Measurements from ENCODE around the gene ADAP2.

DNA sequence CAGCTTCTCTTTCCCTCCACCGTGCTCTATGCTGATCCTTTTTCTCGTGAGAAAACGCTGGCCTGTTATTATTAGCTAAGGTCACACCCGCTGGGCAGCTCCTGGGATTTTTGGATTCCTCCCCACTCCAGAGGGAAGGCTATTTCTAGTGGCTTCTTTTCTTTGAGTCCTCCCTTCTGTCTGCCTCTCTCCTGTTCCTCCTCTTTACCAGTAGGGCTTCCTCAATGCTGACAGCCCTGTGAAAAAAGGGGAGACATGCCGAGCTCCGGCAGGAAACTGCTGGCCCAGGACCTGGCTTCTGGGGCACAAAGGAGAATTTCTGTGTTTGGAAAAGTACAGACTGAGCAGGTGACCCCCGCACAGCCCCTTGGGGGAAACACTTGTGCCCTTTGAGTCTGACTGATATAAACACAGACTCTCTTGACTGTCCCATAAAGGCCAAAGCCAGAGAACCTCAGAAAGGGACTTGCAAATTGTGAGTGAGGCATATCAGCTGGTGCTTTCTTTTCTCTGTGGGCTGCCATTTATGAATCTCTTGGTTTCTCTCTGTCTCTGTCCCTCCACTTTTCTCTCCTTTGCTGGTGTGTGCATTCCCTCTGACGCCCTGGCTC is 35.1 kb downstream of the ADAP2 start:
- no peak for TF ChIP-seq CTCF (conservative IDR thresholded peaks at IDR 0.05 in 1 of 2, IDR thresholded peaks at IDR 0.05 in 1 of 2; ENCODE audit: extremely low read depth in 1 of 2, insufficient read depth in 1 of 2, low read depth in 1 of 2, low read length in 2 of 2)
- TF ChIP-seq EZH2 (IDR thresholded peaks at IDR 0.05; ENCODE audit: borderline replicate concordance, low read length) = no peak

Data from mammary epithelial cell (primary cell).